Colonic mucosa (tissue), 4 donors: ENCODE measurements around the gene OR13H1. TPM values are rescaled to one million over a fixed set of nuclear protein-coding genes. Genes with fewer than 3 reads are reported as not detected.
"Not testable (repeated sequence)": the region's sequence is repeated elsewhere in the genome, so short reads cannot be mapped to it uniquely, and the experiment has no call there.

Experiments used
- DNase-seq: peaks from one replicate; pipeline ENCODE4 v3.0.0-alpha.2; 2020
- H3K27ac ChIP-seq: fragments of 200-600 bp; one replicate; pipeline ENCODE4 v1.8.0; 2021
- H3K27me3 ChIP-seq: fragments of 200-600 bp; one replicate; pipeline ENCODE4 v1.8.0; 2021
- H3K36me3 ChIP-seq: fragments of 200-600 bp; one replicate; pipeline ENCODE4 v1.8.0; 2021
- H3K4me1 ChIP-seq: fragments of 200-600 bp; one replicate; pipeline ENCODE4 v1.8.0; 2021; ENCODE audit warnings: mild to moderate bottlenecking
- H3K4me3 ChIP-seq: fragments of 200-600 bp; one replicate; pipeline ENCODE4 v1.8.0; 2021
- H3K9ac ChIP-seq, 2 donors: one replicate each; pipeline ENCODE4 v1.7.0; 2013; ENCODE audit warnings: control low read depth in 2 of 2, low read depth in 2 of 2, low read length in 2 of 2
- H3K9me3 ChIP-seq: fragments of 200-600 bp; one replicate; pipeline ENCODE4 v1.8.0; 2021
- intact Hi-C: fragments of 100-400 bp; cut with DNase I; formaldehyde crosslinking; loops from one replicate; pipeline ENCODE4 v1.14.1; 2022
- total RNA-seq, 2 donors: library from RNA; stranded (reverse); fragmentation: NEBNext Ultra II Directional in 1 of 2; extraction: Animal tissue kit (Norgen Biotek cat#: 25700) in 1 of 2; gene quantifications; one replicate each; pipeline ENCODE4 v1.2.1, GENCODE V29; 2021
- TF ChIP-seq, protein P1 (sequence below): fragments of 200-600 bp; IDR thresholded peaks from one replicate; pipeline ENCODE4 v1.8.0; 2022; ENCODE audit warnings: antibody characterized with exemption, mild to moderate bottlenecking
- donor health status: healthy.
- donor health status: DM: no; HTN: no; CAD: no.
- donor health status: DM: no; HTN: no; CAD: no.

The OR13H1 gene
- total RNA-seq, 2 donors from 2014 or later: not detected

DNA sequence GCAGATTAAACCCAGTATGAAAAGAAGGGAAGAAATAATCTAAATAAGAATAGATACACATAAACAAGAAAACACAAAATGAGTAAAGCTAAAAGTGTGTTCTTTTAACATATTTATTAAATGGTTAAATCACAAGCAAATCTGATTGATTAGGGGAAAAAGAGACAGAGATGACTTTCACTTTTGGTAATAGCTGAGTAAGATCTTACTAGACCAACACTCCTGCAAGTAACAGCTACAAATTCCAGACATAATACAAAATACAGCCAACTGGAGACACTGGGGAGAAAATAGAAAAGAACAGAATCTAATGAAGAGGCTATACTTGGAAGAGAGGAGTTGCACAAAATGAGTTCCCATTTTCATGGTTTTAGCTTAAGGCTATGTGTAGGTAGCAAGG is 33.5 kb downstream of the OR13H1 start:
- H3K9me3 ChIP-seq: no peaks in the 10 kb centered on the region
- intact Hi-C loops: no loop called here
- H3K9ac ChIP-seq: no peak overlapping the region
- H3K4me3 ChIP-seq: no peak overlapping the region
- DNase-seq: no peak
- no peaks in the 10 kb centered on the region for H3K36me3 ChIP-seq
- no peaks in the 10 kb centered on the region for H3K27me3 ChIP-seq
- TF ChIP-seq, protein P1, sequence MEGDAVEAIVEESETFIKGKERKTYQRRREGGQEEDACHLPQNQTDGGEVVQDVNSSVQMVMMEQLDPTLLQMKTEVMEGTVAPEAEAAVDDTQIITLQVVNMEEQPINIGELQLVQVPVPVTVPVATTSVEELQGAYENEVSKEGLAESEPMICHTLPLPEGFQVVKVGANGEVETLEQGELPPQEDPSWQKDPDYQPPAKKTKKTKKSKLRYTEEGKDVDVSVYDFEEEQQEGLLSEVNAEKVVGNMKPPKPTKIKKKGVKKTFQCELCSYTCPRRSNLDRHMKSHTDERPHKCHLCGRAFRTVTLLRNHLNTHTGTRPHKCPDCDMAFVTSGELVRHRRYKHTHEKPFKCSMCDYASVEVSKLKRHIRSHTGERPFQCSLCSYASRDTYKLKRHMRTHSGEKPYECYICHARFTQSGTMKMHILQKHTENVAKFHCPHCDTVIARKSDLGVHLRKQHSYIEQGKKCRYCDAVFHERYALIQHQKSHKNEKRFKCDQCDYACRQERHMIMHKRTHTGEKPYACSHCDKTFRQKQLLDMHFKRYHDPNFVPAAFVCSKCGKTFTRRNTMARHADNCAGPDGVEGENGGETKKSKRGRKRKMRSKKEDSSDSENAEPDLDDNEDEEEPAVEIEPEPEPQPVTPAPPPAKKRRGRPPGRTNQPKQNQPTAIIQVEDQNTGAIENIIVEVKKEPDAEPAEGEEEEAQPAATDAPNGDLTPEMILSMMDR: no peak
- H3K27ac ChIP-seq: no peak overlapping the region
- no peaks in the 10 kb centered on the region for H3K4me1 ChIP-seq

DNA sequence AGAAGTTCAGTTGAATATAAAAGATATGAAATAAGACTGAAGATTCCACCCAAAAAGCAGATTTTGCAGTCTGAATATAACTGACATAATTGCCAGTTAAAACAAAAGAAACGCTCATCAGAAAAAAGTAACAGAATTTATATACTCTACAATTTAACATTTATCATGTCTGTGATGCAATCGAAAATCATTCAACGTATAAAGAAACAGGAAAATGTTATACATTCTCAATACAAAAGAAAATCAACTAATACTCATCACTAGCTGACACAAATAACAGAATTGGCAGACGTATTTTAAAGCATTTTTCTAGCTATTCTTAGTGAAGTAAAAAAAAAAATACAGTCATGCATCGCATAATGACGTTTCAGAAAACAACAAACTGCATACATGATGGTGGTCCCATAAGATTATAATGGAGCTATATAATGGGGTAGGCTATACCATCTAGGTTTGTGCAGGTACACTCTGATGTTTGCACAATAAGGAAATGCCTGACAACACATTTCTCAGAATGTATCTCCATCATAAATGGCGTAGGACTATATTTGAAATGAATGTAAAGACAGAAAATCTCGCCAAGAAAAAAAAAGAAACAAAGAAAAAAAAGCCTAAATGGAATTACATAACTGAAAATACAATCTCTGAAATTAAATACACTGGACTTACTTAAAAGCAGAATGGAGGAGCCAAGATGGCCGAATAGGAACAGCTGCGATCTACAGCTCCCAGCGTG is 34.3 kb downstream of the OR13H1 start:
- Histone ChIP-seq H3K27ac (no peak overlapping the region), H3K4me3 (no peak overlapping the region), H3K36me3 (no peaks in the 10 kb centered on the region), H3K9me3 (no peaks in the 10 kb centered on the region), H3K4me1 (no peaks in the 10 kb centered on the region), H3K27me3 (no peaks in the 10 kb centered on the region), H3K9ac (no peak overlapping the region)
- TF ChIP-seq, protein P1: no peak
- no peak for DNase-seq
- intact Hi-C loops: no loop called here

DNA sequence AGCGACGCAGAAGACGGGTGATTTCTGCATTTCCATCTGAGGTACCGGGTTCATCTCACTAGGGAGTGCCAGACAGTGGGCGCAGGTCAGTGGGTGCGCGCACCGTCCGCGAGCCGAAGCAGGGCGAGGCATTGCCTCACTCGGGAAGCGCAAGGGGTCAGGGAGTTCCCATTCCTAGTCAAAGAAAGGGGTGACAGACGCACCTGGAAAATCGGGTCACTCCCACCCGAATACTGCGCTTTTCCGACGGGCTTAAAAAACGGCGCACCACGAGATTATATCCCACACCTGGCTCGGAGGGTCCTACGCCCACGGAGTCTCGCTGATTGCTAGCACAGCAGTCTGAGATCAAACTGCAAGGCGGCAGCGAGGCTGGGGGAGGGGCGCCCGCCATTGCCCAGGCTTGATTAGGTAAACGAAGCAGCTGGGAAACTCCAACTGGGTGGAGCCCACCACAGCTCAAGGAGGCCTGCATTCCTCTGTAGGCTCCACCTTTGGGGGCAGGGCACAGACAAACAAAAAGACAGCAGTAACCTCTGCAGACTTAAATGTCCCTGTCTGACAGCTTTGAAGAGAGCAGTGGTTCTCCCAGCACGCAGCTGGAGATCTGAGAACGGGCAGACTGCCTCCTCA is 35.0 kb downstream of the OR13H1 start:
- H3K9me3 ChIP-seq, DNase-seq, H3K36me3 ChIP-seq, H3K9ac ChIP-seq, H3K4me1 ChIP-seq, H3K27ac ChIP-seq, H3K27me3 ChIP-seq, H3K4me3 ChIP-seq, intact Hi-C loops: not testable (repeated sequence)

DNA sequence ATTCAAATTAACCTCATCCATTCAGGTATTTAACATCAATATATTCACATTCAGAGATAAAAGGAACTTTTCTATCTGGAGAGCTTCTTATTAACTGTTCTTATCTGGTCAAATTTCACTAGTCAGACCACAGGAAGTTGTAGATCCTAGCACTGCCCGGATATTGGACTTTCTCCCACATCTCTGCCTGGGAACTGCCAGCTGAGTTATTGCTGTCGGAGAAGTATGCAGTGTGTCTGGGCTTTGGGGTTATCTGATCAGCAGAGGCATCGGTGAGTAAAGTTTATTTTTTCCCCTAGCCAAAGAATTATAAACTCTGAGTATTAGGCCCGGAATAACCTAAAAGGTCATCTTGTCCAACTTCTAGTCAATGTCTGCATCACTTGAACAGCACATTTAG is 45.1 kb downstream of the OR13H1 start:
- no peak overlapping the region for H3K9ac ChIP-seq
- no peak for DNase-seq
- TF ChIP-seq, protein P1: no peak

More for the DNA sequence above, 45.1 kb downstream of the OR13H1 start:
- Histone ChIP-seq H3K9me3 (no peaks in the 10 kb centered on the region), H3K4me3 (no peak overlapping the region), H3K27ac (no peak overlapping the region), H3K27me3 (no peaks in the 10 kb centered on the region), H3K36me3 (no peaks in the 10 kb centered on the region), H3K4me1 (no peaks in the 10 kb centered on the region)
- intact Hi-C loops: no loop called here
